ENCODE results near the gene NEXMIF.
"Not testable (repeated sequence)": the region's sequence is repeated elsewhere in the genome, so short reads cannot be mapped to it uniquely, and the experiment has no call there.

Gene NEXMIF

DNA sequence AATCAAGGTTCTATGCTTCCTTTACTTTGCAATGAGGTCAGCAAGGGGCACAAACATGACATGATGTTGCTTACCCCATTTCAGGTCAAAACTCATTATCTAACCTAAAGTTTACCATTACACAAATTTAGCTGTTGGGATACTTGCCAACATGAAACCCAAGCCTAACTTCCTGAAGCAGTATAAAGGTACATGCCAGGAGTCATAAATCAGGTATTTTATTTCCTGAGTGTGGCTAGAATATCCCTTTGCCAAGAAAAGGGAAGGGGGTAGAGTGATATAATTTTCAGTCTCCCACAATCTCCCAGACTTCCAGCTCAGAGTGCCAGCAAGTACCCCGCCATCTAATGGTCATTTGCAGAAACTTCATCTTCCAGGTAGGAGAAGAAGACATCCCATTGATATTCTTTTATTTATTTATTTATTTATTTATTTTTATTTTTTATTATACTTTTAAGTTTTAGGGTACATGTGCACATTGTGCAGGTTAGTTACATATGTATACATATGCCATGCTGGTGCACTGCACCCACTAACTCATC is 136.6 kb downstream of the NEXMIF start:
- DNase-seq: no peak

- no peak for DNase-seq
Measured at GRCh38 chrX:74784629-74785028, 140.6 kb downstream of the NEXMIF start.

- DNase-seq: no peak
Measured at GRCh38 chrX:74781507-74782034, 143.7 kb downstream of the NEXMIF start.

GRCh38 chrX:74779175-74779574 is 146.1 kb downstream of the NEXMIF start:
- DNase-seq: no peak

DNA sequence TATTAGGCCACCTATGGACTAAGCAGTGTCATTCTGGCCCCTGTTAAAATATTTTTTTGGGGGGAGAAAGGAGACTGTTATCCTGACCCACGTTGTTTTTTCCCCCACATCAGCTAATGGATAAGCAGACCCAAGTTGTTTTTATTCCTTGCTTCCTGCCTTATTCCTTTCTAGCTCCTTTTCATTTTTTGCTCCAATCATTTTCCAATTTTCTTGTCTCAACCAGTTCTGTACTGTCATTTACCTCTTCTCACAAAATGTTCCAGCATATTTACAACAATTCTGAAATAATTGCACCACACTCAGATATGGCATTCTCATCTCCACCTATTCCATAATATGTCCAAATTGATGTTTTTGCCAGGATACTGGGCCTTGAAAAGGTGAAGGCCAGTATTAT is 150.3 kb downstream of the NEXMIF start:
- no peak for DNase-seq

DNA sequence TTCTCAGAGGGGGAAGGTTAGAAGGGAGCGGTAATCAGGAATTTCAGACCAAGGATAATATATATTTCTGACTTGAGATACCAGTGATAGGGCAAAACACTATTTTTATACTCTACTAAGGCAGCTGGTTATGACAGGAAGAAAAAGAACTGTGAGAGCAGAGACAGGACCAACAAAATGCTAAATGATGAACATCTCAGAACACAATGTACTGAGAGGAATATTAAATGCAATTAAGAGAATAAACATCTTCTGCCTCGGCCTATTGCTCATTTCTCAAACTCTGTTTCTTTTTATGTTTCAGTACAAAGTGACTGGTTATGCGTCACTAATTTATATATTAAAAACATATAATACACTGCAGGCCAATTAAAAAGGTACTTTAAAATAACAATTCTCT is 188.8 kb downstream of the NEXMIF start:
- DNase-seq: no peak

GRCh38 chrX:74705269-74705668 is 220.0 kb downstream of the NEXMIF start:
- no peak for DNase-seq

- not testable (repeated sequence) for DNase-seq
Measured at GRCh38 chrX:74701343-74701742, 223.9 kb downstream of the NEXMIF start.

GRCh38 chrX:74684466-74684865 is 240.8 kb downstream of the NEXMIF start:
- no peak for DNase-seq

Measured in GDM1 (cell line).